Measurements from ENCODE around the gene YWHAG. TPM values are rescaled to one million over a fixed set of nuclear protein-coding genes. Genes with fewer than 3 reads are reported as not detected.

Gene YWHAG
- total RNA-seq, 1 experiment from 2014 or later: 192 TPM

DNA sequence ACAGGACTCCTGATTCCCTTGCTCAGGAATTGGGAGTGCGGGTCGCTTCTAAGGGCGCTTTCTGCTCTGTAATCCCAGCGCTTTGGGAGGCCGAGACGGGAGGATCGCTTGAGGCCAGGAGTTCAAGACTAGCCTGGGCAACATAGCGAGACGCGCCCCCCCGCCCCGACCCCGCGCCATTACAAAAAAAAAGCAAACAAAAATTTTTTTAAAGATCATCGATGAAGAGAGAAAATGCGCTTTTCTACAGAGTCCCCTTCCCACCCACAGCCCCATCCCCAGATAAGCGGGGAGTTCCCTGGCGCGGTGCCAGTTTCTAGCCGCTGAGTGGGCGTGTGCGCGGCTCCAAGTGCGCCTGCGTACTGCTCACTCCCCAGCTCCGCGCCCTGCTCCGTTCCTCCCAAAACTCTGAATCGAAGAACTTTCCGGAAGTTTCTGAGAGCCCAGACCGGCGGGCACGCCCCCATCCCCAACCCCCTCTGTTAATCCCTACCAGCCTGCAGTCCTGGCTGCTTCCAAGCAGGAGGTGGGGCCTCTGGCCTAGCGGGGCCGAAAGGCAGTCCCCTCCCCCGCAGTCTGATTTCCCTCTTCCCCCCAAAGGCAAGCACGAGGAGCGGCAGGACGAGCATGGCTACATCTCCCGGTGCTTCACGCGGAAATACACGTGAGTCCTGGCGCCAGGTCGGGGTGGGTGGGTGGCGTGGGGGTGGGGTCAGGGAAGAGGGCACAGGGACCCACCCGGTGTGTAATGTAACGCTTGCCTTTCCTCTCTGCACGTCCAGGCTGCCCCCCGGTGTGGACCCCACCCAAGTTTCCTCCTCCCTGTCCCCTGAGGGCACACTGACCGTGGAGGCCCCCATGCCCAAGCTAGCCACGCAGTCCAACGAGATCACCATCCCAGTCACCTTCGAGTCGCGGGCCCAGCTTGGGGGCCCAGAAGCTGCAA is 55.3 kb downstream of the YWHAG start (continued):
- TF ChIP-seq, protein P1, sequence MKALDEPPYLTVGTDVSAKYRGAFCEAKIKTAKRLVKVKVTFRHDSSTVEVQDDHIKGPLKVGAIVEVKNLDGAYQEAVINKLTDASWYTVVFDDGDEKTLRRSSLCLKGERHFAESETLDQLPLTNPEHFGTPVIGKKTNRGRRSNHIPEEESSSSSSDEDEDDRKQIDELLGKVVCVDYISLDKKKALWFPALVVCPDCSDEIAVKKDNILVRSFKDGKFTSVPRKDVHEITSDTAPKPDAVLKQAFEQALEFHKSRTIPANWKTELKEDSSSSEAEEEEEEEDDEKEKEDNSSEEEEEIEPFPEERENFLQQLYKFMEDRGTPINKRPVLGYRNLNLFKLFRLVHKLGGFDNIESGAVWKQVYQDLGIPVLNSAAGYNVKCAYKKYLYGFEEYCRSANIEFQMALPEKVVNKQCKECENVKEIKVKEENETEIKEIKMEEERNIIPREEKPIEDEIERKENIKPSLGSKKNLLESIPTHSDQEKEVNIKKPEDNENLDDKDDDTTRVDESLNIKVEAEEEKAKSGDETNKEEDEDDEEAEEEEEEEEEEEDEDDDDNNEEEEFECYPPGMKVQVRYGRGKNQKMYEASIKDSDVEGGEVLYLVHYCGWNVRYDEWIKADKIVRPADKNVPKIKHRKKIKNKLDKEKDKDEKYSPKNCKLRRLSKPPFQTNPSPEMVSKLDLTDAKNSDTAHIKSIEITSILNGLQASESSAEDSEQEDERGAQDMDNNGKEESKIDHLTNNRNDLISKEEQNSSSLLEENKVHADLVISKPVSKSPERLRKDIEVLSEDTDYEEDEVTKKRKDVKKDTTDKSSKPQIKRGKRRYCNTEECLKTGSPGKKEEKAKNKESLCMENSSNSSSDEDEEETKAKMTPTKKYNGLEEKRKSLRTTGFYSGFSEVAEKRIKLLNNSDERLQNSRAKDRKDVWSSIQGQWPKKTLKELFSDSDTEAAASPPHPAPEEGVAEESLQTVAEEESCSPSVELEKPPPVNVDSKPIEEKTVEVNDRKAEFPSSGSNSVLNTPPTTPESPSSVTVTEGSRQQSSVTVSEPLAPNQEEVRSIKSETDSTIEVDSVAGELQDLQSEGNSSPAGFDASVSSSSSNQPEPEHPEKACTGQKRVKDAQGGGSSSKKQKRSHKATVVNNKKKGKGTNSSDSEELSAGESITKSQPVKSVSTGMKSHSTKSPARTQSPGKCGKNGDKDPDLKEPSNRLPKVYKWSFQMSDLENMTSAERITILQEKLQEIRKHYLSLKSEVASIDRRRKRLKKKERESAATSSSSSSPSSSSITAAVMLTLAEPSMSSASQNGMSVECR (CRISPR knock-in tag; IDR thresholded peaks at IDR 0.05; ENCODE audit: borderline replicate concordance): peak; percentile 78; the same call in 1 of the 2 replicates
- TF ChIP-seq ZNF121 (CRISPR knock-in tag; IDR thresholded peaks at IDR 0.05) (peak; percentile 90; the same call in 1 of the 2 replicates), GRHL2 (CRISPR knock-in tag; IDR thresholded peaks at IDR 0.05; ENCODE audit: insufficient replicate concordance, severe bottlenecking) (no peak), SP1 (CRISPR knock-in tag; conservative IDR thresholded peaks at IDR 0.05) (peak; percentile 71), MXD4 (CRISPR knock-in tag; IDR thresholded peaks at IDR 0.05; ENCODE audit: borderline replicate concordance) (no peak), NR1H2 (CRISPR knock-in tag; IDR thresholded peaks at IDR 0.05) (no peak), ZNF671 (CRISPR knock-in tag; IDR thresholded peaks at IDR 0.05) (no peak), TEAD1 (CRISPR knock-in tag; IDR thresholded peaks at IDR 0.05) (peak; percentile 87; the same call in 1 of the 2 replicates), ATF1 (CRISPR knock-in tag; IDR thresholded peaks at IDR 0.05) (no peak), CBFB (CRISPR knock-in tag; IDR thresholded peaks at IDR 0.05; ENCODE audit: low read depth) (peak; percentile 17; the same call in 1 of the 2 replicates)
- TF ChIP-seq, protein P2, sequence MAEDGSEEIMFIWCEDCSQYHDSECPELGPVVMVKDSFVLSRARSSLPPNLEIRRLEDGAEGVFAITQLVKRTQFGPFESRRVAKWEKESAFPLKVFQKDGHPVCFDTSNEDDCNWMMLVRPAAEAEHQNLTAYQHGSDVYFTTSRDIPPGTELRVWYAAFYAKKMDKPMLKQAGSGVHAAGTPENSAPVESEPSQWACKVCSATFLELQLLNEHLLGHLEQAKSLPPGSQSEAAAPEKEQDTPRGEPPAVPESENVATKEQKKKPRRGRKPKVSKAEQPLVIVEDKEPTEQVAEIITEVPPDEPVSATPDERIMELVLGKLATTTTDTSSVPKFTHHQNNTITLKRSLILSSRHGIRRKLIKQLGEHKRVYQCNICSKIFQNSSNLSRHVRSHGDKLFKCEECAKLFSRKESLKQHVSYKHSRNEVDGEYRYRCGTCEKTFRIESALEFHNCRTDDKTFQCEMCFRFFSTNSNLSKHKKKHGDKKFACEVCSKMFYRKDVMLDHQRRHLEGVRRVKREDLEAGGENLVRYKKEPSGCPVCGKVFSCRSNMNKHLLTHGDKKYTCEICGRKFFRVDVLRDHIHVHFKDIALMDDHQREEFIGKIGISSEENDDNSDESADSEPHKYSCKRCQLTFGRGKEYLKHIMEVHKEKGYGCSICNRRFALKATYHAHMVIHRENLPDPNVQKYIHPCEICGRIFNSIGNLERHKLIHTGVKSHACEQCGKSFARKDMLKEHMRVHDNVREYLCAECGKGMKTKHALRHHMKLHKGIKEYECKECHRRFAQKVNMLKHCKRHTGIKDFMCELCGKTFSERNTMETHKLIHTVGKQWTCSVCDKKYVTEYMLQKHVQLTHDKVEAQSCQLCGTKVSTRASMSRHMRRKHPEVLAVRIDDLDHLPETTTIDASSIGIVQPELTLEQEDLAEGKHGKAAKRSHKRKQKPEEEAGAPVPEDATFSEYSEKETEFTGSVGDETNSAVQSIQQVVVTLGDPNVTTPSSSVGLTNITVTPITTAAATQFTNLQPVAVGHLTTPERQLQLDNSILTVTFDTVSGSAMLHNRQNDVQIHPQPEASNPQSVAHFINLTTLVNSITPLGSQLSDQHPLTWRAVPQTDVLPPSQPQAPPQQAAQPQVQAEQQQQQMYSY (CRISPR knock-in tag; IDR thresholded peaks at IDR 0.05): peak; percentile 87
- TF ChIP-seq, protein P3, sequence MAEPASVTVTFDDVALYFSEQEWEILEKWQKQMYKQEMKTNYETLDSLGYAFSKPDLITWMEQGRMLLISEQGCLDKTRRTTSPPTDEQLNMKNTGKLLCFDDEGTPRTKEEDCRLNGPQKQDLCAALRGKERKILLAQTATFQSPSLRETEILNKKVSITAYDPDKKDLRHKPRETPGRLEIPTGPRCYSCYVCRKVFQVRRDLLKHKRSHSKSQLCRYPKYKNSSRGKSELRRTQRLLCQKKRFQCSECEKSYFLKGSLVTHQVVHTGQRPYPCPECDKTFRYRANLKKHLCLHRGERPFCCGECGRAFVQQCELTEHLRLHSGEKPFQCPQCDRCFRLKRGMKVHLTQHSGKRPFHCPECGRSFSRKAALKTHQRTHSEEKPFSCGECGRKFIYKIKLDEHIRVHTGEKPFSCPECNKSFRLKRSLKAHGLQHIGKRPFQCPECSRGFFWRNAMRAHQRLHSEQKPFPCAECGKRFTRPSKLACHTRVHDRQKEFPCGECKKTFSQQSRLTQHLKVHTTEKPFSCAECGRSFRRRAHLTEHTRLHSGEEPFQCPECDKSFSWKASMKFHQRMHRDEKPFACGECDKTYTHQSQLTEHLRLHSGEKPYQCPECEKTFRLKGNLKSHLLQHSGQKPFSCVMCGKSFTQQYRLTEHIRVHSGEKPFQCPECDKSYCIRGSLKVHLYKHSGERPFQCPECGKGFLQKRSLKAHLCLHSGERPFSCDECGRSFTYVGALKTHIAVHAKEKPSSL (CRISPR knock-in tag; conservative IDR thresholded peaks at IDR 0.05): no peak
- TF ChIP-seq, protein P4, sequence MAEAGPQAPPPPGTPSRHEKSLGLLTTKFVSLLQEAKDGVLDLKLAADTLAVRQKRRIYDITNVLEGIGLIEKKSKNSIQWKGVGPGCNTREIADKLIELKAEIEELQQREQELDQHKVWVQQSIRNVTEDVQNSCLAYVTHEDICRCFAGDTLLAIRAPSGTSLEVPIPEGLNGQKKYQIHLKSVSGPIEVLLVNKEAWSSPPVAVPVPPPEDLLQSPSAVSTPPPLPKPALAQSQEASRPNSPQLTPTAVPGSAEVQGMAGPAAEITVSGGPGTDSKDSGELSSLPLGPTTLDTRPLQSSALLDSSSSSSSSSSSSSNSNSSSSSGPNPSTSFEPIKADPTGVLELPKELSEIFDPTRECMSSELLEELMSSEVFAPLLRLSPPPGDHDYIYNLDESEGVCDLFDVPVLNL (CRISPR knock-in tag; IDR thresholded peaks at IDR 0.05; ENCODE audit: borderline replicate concordance, low read depth): no peak
- TF ChIP-seq, protein P5, sequence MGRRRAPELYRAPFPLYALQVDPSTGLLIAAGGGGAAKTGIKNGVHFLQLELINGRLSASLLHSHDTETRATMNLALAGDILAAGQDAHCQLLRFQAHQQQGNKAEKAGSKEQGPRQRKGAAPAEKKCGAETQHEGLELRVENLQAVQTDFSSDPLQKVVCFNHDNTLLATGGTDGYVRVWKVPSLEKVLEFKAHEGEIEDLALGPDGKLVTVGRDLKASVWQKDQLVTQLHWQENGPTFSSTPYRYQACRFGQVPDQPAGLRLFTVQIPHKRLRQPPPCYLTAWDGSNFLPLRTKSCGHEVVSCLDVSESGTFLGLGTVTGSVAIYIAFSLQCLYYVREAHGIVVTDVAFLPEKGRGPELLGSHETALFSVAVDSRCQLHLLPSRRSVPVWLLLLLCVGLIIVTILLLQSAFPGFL (CRISPR knock-in tag; IDR thresholded peaks at IDR 0.05; ENCODE audit: borderline replicate concordance): no peak
- TF ChIP-seq, protein P6, sequence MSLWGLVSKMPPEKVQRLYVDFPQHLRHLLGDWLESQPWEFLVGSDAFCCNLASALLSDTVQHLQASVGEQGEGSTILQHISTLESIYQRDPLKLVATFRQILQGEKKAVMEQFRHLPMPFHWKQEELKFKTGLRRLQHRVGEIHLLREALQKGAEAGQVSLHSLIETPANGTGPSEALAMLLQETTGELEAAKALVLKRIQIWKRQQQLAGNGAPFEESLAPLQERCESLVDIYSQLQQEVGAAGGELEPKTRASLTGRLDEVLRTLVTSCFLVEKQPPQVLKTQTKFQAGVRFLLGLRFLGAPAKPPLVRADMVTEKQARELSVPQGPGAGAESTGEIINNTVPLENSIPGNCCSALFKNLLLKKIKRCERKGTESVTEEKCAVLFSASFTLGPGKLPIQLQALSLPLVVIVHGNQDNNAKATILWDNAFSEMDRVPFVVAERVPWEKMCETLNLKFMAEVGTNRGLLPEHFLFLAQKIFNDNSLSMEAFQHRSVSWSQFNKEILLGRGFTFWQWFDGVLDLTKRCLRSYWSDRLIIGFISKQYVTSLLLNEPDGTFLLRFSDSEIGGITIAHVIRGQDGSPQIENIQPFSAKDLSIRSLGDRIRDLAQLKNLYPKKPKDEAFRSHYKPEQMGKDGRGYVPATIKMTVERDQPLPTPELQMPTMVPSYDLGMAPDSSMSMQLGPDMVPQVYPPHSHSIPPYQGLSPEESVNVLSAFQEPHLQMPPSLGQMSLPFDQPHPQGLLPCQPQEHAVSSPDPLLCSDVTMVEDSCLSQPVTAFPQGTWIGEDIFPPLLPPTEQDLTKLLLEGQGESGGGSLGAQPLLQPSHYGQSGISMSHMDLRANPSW (CRISPR knock-in tag; conservative IDR thresholded peaks at IDR 0.05; ENCODE audit: low read depth): no peak
- TF ChIP-seq, protein P7, sequence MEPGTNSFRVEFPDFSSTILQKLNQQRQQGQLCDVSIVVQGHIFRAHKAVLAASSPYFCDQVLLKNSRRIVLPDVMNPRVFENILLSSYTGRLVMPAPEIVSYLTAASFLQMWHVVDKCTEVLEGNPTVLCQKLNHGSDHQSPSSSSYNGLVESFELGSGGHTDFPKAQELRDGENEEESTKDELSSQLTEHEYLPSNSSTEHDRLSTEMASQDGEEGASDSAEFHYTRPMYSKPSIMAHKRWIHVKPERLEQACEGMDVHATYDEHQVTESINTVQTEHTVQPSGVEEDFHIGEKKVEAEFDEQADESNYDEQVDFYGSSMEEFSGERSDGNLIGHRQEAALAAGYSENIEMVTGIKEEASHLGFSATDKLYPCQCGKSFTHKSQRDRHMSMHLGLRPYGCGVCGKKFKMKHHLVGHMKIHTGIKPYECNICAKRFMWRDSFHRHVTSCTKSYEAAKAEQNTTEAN (CRISPR knock-in tag; IDR thresholded peaks at IDR 0.05): no peak
- TF ChIP-seq, protein P8, sequence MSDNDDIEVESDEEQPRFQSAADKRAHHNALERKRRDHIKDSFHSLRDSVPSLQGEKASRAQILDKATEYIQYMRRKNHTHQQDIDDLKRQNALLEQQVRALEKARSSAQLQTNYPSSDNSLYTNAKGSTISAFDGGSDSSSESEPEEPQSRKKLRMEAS (CRISPR knock-in tag; IDR thresholded peaks at IDR 0.05): peak; percentile 83; the same call in 1 of the 2 replicates
- TF ChIP-seq, protein P9, sequence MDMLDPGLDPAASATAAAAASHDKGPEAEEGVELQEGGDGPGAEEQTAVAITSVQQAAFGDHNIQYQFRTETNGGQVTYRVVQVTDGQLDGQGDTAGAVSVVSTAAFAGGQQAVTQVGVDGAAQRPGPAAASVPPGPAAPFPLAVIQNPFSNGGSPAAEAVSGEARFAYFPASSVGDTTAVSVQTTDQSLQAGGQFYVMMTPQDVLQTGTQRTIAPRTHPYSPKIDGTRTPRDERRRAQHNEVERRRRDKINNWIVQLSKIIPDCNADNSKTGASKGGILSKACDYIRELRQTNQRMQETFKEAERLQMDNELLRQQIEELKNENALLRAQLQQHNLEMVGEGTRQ (CRISPR knock-in tag; IDR thresholded peaks at IDR 0.05): no peak
